ENCODE data around the gene ANXA4.
"Not testable (repeated sequence)": the region's sequence is repeated elsewhere in the genome, so short reads cannot be mapped to it uniquely, and the experiment has no call there.

ANXA4 gene

DNA sequence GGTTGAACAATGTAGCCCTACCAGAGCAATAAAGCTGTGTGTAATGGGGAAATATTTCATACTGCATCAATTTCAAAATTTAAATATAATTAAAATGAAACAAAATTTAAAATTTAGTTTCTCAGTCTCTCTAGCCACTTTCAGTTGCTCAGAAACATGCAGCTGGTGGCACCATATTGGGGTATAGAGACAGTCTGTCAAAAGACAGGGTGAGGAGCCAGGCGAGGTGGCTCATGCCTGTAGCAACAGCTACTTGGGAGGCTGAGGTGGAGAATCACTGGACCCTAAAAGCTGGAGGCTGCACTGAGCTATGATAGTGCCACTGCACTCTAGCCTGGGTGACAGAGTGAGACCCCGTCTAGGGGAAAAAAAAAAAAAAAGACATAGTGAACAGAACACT is 20.1 kb downstream of the ANXA4 start:
- no peak for DNase-seq

DNA sequence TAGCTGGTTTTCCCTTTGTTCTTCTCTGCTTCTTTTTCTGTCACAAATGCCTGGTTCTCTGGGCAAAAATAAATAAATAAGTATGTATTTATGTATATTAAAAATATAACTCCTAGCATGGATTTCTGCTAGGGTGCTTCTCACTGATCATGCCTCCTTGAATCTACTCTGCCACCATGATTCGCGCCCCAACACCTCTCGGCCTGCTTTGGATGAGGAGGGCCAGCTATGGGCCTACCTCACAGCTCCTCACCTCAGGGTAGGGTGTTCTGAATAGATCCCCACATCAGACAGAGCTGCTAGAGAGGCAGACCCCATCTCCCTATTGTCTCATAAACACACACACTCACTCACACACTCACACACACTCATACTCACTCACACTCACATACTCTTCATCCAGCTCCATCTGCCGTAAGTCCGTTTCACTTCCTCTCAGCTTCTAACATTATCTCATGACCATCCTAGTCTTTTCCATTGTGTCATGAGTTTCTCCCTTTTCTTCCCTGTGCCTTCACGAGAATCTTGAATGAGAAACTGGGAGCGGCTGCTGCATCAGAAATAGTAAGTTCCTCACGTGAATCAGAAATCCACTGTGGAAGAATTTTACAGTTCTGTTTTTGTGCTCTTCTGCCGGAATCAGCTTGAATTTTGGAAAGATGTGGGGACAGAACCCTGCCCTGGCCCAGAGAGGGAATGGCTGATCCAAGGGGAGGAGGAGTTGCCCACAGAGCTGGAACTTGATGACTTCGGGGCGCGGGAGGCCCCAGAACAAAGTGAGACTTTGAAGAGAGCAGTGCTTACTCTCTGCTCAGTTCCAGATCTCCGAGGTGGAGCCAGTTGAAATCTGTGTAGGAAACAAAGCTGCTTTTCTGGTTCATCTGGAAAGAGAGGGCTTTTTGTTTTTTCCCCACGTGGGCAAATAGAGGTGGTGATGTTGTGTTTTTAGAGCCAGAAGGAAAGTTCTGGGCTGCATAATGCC is 20.9 kb downstream of the ANXA4 start:
- no peak for DNase-seq

DNA sequence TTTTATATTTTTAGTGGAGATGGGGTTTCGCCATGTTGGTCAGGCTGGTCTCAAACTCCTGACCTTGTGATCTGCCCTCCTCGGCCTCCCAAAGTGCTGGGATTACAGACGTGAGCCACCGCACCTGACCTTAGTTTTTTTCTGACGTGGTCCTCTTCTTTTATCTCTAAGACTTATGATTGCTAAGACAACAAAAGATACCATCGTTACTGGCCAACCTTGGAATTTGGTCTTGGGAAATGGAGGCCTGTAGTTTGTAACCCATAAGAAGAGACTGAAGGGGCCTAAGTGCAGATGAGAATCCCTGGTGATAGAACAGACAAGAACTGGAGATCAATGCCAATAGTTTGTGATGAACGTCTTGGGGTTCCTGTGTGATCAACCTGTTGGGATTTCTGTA is 21.9 kb downstream of the ANXA4 start:
- not testable (repeated sequence) for DNase-seq

DNA sequence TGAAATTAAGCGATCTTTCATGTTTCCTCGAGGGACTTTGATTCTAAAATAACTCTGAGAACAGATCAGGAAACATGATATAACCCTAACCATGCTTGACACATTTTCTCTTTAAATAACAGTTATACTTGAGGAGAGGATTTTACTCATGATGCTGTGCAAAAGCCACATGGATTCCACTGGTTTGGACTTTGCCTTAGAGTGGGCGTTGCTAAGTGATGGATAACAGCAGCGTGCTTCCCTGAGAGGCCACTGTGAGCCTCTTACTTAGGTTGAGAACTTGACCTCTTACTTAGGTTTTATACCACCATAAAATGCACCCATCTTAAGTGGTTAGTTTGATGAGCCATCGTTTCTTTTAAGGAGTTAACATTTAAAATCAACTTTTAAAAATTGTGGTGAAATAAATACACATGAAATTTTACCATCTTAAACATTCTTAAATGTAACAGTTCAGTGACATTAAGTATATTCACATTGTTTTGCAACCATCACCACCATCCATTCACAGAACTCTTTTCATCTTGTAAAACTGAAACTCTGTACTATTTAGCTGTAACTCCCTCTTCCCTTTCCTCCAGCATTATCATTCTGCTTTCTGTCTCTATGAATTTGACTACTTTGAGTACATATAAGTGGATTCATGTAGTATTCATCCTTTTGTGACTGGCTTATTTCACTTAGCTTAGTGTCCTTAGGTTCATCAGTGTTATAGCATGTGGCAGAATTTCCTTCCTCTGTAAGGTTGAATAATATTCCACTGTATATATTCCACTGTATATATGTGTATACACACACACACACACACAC is 22.6 kb downstream of the ANXA4 start:
- no peak for DNase-seq

DNA sequence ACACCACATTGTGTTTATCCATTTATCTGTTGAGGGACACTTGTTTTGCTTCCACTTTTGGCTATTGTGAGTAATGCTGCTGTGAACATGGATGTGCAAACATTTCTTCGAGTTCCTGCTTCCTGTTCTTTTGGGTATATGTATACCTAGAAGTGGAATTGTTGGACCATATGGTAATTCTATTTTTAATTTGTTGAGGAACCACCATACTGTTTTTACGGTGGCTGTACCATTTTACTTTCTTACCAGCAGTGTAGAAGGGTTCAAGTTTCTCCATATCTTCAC is 23.1 kb downstream of the ANXA4 start:
- no peak for DNase-seq

DNA sequence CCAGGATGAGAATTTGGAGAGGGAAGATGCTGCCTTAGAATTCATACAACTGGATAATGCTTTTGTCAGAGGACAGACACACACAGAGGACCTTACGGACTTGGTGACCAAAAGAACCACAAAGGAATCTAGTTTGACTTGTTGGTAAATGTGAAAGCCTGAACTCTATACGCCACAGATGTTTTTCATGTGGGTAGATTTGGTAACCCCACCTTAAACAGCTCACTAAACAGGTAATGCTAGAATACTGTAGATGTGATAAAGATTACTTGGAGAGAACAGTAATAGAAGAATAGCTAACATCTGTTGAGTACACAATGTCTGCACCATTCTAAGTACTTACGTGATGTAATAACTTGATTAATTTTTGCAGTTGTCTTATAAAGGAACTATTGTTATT is 24.1 kb downstream of the ANXA4 start:
- DNase-seq: no peak

DNA sequence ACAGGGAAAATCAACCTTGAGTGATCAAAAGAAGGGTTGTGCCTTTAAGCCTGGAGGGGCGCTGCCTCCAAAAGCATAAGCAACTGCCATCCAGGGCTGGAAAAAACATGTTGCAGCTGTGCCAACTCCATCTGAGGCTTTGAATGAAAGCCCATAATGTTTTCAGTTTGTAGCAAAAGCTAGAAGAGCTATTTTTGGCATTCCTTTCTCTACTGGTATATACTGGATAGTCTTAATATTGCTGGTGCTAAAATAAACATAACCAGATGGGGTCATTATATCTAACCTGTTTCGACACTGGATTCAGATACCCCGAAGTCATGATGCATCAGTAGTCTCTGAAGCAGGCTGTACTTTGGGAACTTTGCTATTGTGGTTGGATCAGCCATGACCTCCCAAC is 25.1 kb downstream of the ANXA4 start:
- DNase-seq: no peak

DNA sequence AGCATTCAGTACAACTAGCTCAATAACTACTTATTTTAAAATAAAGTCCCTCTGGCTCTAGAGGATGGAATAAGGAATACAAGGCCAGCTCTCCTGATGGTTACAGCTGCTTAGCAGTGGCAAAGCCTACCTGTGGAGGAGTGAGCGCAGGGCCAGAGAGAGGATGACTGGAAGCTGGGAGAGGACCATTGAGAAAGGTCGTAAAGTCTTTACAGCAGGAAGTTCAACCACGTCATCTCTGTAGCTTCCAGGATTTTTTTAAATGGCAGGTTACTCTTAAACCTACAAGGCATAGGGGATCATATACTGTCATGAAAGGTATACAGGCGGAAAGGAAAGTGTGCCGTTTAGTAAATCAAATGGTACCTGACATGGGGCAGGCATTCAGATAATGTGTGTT is 26.3 kb downstream of the ANXA4 start:
- DNase-seq: no peak

DNA sequence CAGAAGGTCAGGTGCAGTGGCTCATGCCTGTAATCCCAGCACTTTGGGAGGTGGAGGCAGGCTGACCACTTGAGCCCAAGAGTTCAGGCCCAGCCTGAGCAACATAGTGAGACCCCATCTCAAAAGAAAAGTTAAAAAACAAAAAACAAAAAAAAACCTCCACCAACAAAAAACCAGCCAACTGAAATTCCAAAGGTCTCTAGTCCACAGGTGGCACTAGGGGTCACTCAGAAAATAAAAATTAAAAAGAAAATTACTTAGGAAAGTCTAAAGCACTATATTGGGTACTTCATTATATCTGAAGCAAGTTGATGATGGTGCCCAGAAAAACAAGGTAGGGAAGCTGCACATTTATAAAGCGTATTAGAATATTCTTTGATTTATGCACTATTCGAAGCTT is 26.9 kb downstream of the ANXA4 start:
- DNase-seq: no peak

DNA sequence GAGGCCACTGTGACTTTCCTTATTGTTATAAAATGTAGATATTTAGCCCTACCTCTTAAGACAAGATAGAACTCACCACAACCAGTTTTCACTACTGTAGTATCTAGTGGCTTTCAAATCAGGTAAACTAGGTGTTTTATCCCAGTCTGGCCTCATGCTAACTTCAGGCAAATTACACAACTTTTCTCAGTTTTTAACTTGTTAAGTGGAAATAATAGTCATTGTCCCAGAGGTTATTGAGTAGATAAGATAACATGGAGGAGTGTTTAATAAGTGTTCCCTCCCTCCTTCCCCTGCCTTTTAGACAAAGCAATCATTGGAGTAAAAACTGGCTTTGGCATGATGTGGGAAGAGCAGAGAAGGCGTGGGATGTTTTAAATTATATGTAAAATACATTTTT is 27.3 kb downstream of the ANXA4 start:
- no peak for DNase-seq

DNA sequence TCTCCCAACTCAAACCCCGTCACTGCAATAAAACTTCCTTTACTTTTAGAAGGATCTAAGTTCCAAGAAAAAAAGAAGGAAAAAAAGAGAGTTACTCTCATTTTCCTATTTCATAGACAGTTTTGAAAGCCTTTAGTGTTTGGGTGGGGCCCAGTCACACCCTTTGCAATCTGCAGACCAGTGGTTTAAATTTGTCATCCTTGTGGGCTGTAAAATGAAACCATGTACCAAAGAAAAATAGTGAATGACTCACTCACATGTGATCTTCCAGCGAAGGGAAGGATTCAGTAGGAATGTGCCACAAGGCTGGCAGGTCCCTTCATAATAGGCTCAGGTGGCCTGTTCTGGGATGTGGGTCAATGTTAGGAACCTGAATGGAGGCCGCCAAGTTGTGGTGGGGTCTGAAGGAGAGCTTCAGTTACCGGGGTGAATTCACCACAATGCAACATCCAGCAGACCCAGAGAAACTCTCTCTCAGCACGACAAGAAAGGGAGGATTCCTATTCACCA is 28.3 kb downstream of the ANXA4 start:
- no peak for DNase-seq

DNA sequence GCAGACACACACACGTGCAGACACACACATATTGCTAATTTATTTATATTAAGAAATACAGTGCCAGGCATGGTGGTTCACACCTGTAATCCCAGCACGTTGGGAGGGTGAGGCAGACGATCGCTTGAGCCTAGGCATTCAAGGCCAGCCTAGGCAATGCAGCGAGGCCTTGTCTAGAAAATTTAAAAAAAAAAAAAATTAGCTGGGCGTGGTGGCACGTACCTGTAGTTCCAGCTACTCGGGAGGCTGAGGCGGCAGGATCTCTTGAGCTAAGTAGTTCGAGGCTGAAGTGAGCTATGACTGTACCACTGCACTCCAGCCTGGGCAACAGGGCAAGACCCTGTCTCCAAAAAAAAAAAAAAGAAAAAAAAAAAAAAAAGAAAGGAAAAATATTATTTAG is 28.8 kb downstream of the ANXA4 start:
- no peak for DNase-seq

DNA sequence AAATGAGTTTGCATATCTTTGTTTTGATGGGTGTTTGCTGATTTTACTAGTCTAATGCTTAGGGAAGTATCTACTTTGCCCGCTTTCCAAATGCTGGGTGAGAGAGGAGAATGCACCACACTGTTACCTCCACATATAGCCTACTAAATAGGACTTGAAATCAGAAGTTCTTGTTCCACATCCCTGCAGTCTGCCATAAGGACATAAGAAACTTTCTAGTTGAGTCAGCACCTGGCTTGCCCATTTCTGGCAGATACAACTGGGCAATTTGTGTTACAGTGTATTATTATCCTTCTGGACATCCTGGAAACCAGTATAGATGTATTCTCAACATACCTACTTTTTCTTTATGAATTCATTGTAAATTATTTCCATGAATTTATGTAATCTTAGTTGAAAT is 29.5 kb downstream of the ANXA4 start:
- no peak for DNase-seq

DNA sequence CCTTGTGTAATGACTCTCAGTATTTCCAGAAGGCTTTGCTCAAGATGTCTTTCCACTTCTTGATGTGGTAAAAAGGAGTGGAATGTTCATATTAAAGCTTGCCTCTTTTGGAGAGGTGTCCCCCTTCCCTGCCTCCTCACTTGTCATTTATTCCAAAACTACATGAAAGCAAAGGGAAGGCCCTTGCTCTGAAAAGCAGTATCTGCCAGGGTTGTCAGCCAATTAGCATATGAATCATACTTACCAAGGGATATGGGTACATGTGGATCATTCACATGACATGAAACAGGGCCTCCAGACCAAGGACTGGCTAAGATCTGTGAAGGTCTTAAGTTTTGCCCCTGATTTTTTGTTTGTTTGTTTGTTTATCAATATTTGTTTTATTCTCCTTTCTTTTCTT is 31.3 kb downstream of the ANXA4 start:
- no peak for DNase-seq

DNA sequence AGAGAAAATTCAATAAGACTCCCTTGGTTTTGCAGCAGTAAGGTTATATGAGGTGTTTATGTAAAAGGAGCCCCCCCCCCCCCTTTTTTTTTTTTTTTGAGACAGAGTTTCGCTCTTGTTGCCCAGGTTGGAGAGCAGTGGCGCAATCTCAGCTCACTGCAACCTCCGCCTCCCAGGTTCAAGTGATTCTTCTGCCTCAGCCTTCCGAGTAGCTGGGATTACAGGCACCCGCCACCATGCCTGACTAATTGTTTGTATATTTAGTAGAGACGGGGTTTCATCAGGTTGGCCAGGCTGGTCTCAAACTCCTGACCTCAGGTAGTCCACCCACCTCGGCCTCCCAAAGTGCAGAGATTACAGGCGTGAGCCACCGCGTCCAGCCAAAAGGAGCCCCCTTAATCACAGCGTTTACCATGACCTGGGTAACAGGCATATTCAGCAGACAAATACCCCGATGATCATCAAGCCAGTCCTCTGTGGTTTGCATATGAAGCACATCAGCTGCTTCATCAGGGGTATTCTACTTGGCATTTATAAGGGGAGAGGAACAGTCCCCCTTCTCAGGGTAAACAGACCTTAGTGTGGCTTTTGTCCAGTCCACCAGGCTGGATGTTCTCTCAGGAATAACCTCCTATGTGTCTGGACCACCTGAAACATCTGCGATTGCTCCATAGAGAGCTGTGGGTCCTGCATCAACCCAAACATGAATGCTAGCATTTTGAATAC is 32.5 kb downstream of the ANXA4 start:
- not testable (repeated sequence) for DNase-seq

DNA sequence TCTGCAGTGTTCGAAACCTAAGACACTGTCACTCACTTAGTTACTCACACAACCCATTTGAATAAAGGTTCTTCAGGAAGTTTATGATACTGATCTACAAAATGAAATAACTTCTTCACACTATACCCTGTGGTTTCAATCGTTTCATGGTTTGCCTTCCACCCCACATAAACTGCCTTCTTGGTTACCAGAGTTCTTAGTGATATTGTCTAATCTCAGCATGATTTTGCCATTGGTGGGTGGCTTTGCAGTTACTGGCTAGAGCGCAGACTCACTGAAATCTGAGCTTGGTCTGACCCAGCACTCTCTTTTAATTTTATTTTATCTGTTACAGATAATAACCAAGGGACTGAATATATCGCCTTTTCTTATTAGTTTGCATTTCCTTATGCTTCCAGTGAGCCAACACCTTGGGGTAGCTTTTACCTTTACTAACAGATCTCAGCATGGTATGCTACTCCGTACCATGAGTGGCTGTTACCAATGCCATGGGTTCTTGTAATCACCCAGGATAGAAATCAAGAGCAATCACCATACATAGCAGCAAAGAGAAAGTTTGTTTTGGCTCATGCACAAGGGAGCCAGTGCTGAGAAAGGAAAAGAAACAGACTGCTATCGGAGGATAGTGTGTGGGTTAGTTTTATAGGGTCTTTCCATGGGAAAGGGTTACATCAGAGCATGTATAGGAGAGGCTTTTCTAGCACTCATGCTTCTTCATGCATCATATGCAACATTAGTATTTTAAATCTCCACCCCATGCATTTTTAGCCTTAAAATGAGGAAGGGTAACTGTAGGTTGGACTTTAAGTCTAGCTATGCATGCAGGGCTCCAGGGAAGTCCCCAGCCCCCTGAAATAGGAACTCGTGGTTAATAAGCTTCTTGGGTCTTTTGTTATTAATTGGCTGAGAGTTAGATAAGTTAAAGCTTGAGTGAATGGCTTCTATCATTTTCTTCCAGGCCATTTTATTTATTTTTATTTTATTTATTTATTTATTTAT is 33.3 kb downstream of the ANXA4 start:
- DNase-seq: peak; percentile 20

DNA sequence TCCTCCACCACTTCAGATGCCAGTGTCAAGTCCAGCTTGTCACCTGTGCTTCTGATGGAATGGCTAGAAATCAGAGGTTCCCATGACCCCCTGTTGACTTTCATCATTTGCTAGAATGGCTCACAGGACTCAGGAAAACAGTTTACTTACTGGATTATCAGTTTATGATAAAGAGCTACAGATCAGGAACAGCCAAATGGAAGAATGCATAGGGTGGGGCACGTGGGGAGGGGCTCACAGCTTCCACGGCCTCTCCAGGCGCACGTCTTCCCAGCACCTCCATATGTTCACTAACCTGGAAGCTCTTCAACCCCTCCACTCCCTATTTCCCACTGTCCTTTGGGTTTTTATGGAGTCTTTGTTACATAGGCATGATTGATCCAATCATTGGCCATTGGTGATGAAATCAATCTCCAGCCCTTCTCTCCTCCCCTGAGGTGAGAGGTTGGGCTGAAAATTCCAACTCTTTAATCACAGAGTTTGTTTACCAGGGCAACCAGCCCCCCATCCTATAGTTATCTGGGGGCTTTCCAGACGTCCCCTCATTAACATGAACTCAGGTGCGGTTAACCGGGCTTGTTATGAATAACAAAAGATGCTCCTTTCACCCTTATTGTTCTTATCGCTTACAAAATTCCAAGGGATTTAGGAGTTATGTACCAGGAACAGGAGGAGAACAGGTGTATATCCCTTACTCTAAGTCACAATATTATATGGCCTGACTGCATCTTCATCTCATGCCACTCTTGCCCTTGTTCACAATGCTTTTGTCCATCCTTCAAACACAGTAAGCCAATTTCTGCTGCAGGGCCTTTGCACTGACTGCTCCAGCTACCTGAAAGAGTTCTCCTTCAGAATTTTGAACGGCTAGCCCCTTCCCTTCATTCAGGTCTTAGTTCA is 35.2 kb downstream of the ANXA4 start:
- DNase-seq: no peak

DNA sequence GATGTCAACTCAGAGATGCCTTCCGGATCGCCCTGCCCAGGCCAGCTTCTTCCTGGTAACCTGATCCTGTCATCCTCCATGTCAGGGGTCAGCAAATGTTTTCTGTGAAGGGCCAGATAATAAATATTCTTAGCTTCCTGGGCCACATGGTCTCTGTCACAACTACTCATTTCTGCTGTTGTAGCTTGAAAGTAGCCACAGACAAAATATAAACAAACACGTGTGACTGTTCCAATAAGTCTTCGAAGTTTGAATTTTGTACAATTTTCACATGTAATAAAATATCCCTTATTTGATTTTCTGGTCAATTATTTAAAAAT is 35.8 kb downstream of the ANXA4 start:
- DNase-seq: no peak

DNA sequence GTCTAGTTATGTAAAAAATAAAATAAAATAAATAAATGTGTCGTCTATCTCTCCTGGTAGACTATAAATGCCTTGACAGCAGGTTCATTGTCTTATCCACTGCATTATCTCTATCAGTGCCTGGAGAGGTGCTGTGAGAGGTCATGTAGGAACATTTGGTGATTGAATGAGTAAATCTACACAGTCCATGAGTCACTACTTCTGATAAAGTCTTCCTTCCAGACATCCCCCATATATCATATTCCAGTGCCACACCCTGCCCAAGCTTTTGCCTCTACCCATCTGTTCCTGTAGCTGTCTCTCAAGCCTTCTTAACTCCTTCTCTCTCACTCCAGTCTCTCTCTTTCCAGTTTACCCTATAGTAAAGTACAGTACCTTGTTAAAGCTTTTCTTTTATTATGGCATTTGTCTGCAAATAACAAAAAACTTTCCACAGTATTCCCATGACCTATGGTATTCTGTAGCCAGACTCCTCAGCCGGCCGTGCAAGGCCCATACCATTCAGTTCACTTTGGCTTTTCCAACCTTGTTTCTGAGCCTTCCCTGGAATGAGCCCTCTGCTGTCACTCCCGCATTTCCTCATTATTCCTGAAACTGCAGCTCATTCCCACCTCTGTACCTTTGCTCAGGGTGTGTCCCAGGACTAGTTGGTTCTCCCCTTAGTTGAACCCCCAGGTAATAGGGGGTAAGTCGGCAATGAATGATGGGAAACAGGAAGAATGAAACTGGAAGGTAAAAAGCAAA is 37.5 kb downstream of the ANXA4 start:
- DNase-seq: no peak

DNA sequence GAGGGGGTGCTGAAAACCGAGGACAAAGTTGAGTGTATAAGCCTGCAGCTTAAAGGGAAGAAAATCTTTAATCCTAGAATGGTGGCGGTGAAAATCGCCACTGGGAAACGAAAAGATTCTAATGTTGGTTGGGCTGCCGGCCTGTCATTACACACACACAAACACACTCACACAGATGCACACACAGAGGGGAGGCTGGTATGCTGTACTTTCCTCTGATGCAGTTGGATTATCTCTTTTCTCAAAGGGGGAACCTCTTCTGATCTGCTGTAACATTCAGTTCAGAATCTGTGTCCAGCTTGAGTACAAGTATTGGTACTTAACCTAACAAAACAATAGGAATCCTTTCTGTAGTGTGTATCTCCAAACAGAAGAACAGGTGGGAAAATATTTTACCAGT is 39.0 kb downstream of the ANXA4 start:
- no peak for DNase-seq

Data from CD4-positive, alpha-beta T cell treated with Interleukin-6 for 4 hours (primary cell).